ACC112 (cell line): ENCODE results near the gene IFRD2.
"Not testable (repeated sequence)": the region's sequence is repeated elsewhere in the genome, so short reads cannot be mapped to it uniquely, and the experiment has no call there.

ENCODE experiments used
- H2AFZ ChIP-seq: fragments of 200-600 bp; sonication (generic); one replicate; pipeline ENCODE4 v1.6.0; 2017; ENCODE audit warnings: antibody characterized with exemption, low read length; ENCODE audit not compliant: unreplicated experiment
- H3K27ac ChIP-seq: fragments of 200-600 bp; sonication (generic); 2 replicates; pipeline ENCODE4 v1.5.1; 2014; ENCODE audit warnings: low read depth, mild to moderate bottlenecking, antibody characterized with exemption, low read length, moderate library complexity
- H3K27me3 ChIP-seq: fragments of 200-600 bp; sonication (generic); 2 replicates; pipeline ENCODE4 v1.6.1; 2014; ENCODE audit warnings: mild to moderate bottlenecking, antibody characterized with exemption, low read length, moderate library complexity, mixed read lengths; ENCODE audit not compliant: insufficient read depth
- H3K36me3 ChIP-seq: fragments of 200-600 bp; sonication (generic); 2 replicates; pipeline ENCODE4 v1.6.1; 2016; ENCODE audit warnings: mild to moderate bottlenecking, antibody characterized with exemption, low read length, moderate library complexity, mixed read lengths; ENCODE audit not compliant: insufficient read depth
- H3K4me1 ChIP-seq: fragments of 200-600 bp; sonication (generic); one replicate; pipeline ENCODE4 v1.6.1; 2016; ENCODE audit warnings: low read length, mixed read lengths; ENCODE audit not compliant: insufficient read depth, unreplicated experiment, control insufficient read depth
- H3K4me3 ChIP-seq: fragments of 200-600 bp; sonication (generic); 2 replicates; pipeline ENCODE4 v1.5.1; 2014; ENCODE audit warnings: mild to moderate bottlenecking, low read depth, low read length
- H3K79me2 ChIP-seq: fragments of 200-600 bp; sonication (generic); one replicate; pipeline ENCODE4 v1.6.0; 2016; ENCODE audit warnings: low read length; ENCODE audit not compliant: control insufficient read depth, unreplicated experiment, insufficient read depth

The IFRD2 gene

GRCh38 chr3:50278123-50278879 lies 13.9 kb downstream of the IFRD2 start:
- Histone ChIP-seq H3K4me1 (no peaks in the 10 kb centered on the region), H3K36me3 (no peaks in the 10 kb centered on the region), H3K27me3 (peaks cover 17% of the 10 kb centered on the region)

DNA sequence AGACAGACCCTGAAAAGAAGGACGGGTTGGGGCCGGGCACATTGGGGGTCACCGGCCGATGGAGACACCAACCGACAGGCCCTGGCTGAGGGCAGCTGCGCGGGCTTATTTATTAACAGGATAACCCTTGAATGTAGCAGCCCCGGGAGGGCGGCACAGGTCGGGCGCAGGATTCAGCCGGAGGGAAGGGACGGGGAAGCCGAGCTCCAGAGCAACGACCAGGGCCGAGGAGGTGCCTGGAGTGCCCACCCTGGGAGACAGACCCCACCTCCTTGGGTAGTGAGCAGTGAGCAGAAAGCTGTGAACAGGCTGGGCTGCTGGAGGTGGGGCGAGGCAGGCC lies 15.5 kb downstream of the IFRD2 start:
- H3K36me3 ChIP-seq, result no peaks in the 10 kb centered on the region
- no peaks in the 10 kb centered on the region for H3K4me1 ChIP-seq
- no peak overlapping the region for H2AFZ ChIP-seq
- no peaks in the 10 kb centered on the region for H3K79me2 ChIP-seq
- no peak overlapping the region for H3K4me3 ChIP-seq
- no peak overlapping the region for H3K27ac ChIP-seq
- peaks cover 18% of the 10 kb centered on the region for H3K27me3 ChIP-seq

More at GRCh38 chr3:50278123-50278879, 13.9 kb downstream of the IFRD2 start:
- Histone ChIP-seq H3K79me2 (no peaks in the 10 kb centered on the region), H3K4me3 (no peak overlapping the region), H2AFZ (no peak overlapping the region), H3K27ac (no peak overlapping the region)

GRCh38 chr3:50275996-50276761 lies 16.1 kb downstream of the IFRD2 start:
- Histone ChIP-seq H3K79me2 (no peaks in the 10 kb centered on the region), H2AFZ (no peak overlapping the region), H3K27me3 (peaks cover 18% of the 10 kb centered on the region), H3K4me1 (no peaks in the 10 kb centered on the region), H3K27ac (no peak overlapping the region), H3K36me3 (no peaks in the 10 kb centered on the region), H3K4me3 (no peak overlapping the region)

DNA sequence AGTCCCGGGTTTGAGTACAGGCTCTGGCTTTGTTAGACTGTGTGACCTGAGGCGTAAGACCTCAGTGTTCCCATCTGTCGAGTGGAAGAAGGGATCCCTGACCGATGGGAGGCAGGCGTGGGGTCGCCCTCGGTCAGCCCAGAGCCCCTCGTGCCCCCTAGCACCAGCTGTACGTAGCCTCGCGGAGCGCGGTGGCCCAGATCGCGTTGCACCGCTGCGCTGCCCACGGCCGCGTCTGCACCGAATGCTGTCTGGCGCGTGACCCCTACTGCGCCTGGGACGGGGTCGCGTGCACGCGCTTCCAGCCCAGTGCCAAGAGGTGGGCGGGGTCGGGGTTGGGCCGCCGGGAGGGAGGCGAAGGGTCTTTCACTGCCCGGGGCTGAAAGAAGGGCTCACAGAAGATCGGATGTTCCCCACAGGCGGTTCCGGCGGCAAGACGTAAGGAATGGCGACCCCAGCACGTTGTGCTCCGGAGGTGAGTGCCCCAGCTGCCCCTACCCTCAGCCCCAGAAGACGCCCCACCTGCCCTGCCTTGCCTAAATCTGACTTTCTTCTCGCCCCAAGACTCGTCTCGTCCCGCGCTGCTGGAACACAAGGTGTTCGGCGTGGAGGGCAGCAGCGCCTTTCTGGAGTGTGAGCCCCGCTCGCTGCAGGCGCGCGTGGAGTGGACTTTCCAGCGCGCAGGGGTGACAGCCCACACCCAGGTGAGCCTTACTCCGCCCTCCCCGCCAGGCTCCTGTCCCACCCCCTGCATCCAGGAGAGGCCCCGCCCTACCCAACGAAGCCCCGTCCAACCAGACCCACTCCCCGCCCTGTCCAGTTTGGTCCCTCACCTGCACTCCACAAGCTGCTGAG lies 16.9 kb downstream of the IFRD2 start:
- H3K4me1 ChIP-seq, result peaks cover 5% of the 10 kb centered on the region
- peaks cover 18% of the 10 kb centered on the region for H3K27me3 ChIP-seq
- H3K27ac ChIP-seq, result no peak overlapping the region
- no peaks in the 10 kb centered on the region for H3K36me3 ChIP-seq
- H2AFZ ChIP-seq, result no peak overlapping the region
- H3K4me3 ChIP-seq, result no peak overlapping the region
- no peaks in the 10 kb centered on the region for H3K79me2 ChIP-seq

DNA sequence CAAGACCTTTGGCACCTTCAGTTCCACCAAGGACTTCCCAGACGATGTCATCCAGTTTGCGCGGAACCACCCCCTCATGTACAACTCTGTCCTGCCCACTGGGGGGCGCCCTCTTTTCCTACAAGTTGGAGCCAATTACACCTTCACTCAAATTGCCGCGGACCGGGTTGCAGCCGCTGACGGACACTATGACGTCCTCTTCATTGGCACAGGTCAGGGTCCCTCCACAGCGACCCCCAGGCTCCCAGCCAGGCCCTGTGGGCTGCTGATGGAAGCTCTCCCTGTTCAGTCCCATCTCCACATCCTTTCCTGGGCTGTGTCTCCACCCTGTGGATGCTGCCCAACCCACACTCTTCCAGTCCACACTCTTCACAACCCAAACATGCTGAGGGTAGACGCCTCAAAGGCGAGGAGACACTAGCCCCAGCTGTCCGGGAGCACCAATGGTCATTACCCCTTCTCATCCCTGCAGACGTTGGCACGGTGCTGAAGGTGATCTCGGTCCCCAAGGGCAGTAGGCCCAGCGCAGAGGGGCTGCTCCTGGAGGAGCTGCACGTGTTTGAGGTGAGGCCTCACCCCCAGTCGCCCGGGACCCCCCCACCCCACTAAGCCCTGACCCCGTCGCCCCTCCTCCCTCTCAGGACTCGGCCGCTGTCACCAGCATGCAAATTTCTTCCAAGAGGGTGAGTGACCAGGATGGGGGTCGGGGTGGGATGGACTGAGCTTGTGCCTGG lies 17.7 kb downstream of the IFRD2 start:
- Histone ChIP-seq H3K4me3 (no peak overlapping the region), H2AFZ (no peak overlapping the region), H3K27ac (no peak overlapping the region), H3K27me3 (peaks cover 18% of the 10 kb centered on the region), H3K79me2 (no peaks in the 10 kb centered on the region), H3K36me3 (no peaks in the 10 kb centered on the region), H3K4me1 (peaks cover 13% of the 10 kb centered on the region)

DNA sequence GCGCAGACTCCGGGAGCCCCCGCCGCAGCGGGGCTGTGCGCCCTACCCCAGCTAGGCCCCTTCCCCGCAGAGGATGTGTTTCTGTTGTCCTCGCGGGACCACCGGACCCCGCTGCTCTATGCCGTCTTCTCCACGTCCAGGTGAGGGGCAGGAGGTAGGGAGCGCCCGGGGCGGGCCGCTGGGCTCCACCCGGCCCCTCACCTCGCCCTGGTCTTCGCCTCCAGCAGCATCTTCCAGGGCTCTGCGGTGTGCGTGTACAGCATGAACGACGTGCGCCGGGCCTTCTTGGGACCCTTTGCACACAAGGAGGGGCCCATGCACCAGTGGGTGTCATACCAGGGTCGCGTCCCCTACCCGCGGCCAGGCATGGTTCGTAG lies 18.6 kb downstream of the IFRD2 start:
- no peak overlapping the region for H2AFZ ChIP-seq
- H3K27me3 ChIP-seq, result peaks cover 18% of the 10 kb centered on the region
- H3K36me3 ChIP-seq, result no peaks in the 10 kb centered on the region
- no peaks in the 10 kb centered on the region for H3K79me2 ChIP-seq
- H3K4me3 ChIP-seq, result no peak overlapping the region
- H3K27ac ChIP-seq, result no peak overlapping the region
- H3K4me1 ChIP-seq, result peaks cover 22% of the 10 kb centered on the region

GRCh38 chr3:50272911-50273688 lies 19.1 kb downstream of the IFRD2 start:
- H3K4me3 ChIP-seq, result peak overlapping the region; percentile 77
- no peak overlapping the region for H2AFZ ChIP-seq
- peaks cover 18% of the 10 kb centered on the region for H3K27me3 ChIP-seq
- peaks cover 26% of the 10 kb centered on the region for H3K4me1 ChIP-seq
- no peaks in the 10 kb centered on the region for H3K36me3 ChIP-seq
- no peak overlapping the region for H3K27ac ChIP-seq
- H3K79me2 ChIP-seq, result no peaks in the 10 kb centered on the region

DNA sequence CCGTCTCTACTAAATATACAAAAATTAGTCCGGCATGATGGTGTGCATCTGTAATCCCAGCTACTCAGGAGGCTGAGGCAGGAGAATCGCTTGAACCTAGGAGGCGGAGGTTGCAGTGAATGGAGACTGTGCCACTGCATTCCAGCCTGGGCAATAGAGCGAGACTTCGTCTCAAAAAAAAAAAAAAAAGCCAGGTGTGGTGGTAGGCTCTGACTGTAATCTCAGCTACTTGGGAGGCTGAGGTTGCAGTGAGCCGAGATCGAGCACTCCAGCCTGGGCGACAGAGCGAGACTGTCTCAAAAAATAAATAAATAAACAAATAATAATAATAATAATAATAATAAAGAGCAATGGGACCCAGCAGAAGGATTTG lies 19.7 kb downstream of the IFRD2 start:
- H3K36me3 ChIP-seq, H2AFZ ChIP-seq, H3K27ac ChIP-seq, H3K79me2 ChIP-seq: not testable (repeated sequence)
- peak overlapping the region; percentile 77 for H3K4me3 ChIP-seq
- H3K27me3 ChIP-seq, result peaks cover 18% of the 10 kb centered on the region
- H3K4me1 ChIP-seq, result peaks cover 26% of the 10 kb centered on the region

DNA sequence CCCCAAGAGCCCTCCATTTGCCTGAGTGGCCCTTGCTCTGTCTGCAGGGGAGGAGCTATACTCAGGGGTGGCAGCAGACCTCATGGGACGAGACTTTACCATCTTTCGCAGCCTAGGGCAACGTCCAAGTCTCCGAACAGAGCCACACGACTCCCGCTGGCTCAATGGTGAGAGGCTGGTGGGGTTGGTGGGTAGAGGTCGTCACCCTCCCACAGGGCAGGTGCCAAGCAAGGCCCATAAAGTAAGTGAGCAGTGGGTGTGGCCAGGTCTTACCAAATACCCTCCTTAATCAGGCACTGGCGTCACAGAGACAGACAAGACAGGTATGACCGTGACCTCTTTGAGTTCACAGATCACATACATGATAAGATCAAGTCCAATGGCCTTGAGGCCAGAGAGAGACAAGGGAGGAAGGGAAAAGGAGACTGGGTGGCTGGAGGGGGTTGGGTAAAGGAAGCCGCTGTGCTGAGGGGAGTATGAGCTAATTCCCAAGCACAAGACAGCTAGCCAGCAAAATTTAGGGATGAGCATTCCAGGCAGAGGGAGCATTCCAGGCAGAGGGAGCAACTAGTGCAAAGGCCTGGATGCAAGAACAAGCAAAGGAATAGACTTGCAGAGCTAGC lies 20.8 kb downstream of the IFRD2 start:
- peaks cover 26% of the 10 kb centered on the region for H3K4me1 ChIP-seq
- no peak overlapping the region for H2AFZ ChIP-seq
- no peaks in the 10 kb centered on the region for H3K36me3 ChIP-seq
- H3K79me2 ChIP-seq, result no peaks in the 10 kb centered on the region
- H3K27ac ChIP-seq, result no peak overlapping the region
- H3K4me3 ChIP-seq, result no peak overlapping the region
- peaks cover 18% of the 10 kb centered on the region for H3K27me3 ChIP-seq
